HG02623 (cell line): ENCODE data around the gene ZDHHC17.
"Not testable (repeated sequence)": the region's sequence is repeated elsewhere in the genome, so short reads cannot be mapped to it uniquely, and the experiment has no call there.

Source experiments
- ATAC-seq: cut with Tn5 transposase; IDR thresholded peaks from one replicate; pipeline ENCODE4 v1.9.1; 2021; ENCODE audit warnings: moderate library complexity; ENCODE audit not compliant: unreplicated experiment

The ZDHHC17 gene

DNA sequence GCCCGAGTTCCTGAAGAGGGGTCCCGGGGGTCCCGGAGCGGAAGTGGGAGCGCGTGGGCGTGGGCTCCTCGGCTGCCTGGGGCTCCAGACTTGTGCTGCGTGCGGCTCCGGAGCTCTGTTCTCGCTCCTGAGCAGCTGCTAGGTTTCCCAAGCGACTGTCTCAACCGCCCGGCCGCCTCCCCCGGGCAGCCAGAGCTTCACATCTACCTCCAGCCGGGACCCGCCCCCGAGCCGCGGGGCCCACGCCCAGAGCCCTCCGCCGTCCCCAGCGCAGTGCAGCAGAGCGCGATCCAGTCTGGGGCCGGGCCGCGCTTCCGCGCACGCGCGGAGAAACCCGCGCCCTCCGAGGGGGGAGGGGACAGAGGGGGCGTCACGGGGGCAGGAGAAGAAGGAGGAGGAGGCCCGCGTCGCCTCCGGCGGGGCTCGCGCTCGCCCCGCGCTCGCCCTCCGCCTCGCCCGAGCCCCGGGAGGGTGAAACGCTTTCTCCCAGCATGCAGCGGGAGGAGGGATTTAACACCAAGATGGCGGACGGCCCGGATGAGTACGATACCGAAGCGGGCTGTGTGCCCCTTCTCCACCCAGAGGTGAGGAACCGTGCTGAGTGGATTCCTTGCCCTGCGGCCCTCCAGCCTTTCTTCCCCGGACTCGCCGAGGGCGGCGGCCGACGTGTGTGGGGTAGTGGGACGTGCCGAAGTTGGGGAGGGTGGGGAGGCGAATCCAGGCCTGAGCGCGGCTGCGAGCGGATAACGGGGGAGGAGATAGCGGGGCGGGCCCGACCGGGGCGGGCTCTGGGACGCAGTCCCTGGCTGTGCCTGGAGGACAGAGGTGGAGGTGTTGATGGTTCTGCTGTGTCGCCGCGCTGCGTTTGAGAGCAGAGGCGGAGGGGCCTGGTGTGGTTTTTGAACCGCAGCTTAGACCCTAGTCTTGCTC is at the start of gene ZDHHC17:
TSS of gene ZDHHC17 (plus strand) at position 370 of the 930 bp plus-strand sequence. CDS start at position 492, 122 bp downstream.
- ATAC-seq: peak; percentile 89

DNA sequence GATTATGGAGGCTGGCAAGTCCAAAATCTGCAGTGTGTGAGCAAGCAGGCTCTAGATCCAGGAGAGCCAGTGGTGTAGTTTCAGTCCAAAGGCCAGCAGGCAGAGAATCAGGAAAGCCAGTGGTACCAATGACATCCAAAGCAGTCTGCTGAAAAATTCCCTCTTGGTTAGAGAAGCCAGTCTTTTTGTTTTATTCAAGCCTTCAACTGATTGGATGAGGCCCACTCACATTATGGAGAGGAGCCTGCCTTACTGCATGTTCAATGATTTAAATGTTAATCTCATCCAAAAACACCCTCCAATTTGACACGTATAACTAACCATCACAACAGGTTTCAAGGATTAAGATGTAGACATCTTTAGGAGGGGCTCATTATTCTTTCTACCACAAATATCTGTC is 49.5 kb upstream of the ZDHHC17 start:
- no peak for ATAC-seq

DNA sequence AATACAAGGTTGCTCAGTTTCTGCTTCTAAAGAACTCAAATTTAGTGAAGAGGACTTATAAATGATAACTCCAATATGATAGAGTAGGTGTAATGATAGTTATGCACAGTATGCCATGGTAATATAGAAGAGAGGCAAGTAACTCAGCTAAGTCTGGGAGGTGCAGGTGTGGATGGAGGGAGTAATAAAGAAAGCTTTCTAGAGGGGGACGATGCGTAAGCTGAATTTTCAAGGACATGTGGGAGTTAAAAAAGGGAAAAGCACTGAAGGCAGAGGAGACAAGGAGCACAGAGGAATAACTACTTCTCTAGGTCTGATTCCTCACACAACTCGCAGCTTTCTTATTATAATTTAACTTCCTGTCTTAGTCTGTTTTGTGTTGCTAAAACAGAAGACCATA is 49.1 kb upstream of the ZDHHC17 start:
- ATAC-seq: no peak

DNA sequence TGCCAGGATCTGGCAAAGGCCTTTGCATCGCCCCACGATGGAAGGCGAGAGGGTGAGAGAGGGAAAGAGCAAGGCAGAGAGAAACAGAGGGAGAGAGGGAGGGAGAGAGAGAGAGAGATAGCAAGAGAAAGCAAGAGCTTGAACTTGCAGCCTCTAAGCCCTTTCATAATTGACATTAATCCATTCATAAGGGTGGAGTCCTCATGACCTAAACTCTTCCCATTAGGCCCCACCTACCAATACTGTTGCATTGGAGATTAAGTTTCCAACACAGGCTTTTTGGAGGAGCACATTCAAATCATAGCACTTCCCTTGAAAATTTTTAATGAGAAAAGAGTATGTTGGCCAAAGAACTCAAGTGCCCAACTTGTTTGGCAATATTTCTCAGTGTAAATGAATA is 48.6 kb upstream of the ZDHHC17 start:
- no peak for ATAC-seq

DNA sequence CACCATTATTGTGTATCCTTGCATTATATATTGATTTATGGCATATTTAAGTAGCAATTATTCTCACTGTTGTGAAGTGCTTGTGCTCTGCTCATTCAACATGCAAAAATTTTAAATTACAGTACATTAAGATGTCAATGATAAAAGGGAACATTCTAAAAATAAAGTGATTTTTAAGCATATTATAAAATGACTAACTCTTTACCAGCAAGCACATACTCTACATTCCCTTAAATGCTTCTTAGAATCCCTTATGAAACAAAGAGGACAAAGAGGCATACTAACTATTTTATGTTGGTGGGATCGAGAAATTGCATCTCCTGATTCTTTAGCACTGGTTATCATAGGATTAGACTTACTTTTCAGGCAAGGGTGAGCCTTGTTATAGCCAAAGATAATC is 46.6 kb upstream of the ZDHHC17 start:
- no peak for ATAC-seq

DNA sequence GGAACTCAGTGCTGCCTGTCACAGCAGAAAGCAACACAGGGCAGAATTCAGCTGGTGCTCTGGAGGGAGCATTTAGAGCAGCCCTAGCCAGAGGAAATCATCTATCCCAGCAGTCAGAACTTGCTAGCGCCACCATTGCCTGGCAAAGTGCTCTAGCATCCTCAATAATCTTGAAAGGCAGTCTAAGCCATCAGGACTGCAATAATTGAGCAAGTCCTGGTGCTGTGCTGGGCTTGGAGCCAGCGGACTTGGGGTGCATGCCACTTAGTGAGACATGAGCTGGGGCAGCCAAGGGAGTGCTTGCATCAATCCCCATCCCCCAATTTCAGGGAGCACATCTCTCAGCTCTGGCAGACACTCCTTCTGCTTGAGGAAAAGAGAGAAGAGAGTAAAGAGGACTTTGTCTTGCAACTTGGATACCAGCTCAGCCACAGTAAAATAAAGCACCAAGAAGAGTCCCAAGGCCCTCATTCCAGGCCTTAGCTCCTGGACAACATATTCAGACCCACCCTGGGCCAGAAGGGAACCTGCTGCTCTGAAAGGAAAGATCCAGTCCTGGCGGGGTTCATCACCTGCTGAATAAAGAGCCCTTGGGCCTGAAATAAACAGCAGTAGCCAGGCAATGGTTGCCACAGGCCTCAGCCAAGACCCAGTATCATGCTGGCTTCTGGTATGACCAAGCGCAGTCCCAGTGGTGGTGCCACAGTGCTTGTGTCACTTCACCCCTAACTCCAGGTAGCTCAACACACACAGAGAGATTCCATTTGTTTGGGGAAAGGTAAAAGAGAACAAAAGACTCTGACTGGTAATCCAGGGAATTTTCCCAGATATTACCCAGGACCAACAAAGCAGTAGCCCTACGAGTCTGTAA is 44.5 kb upstream of the ZDHHC17 start:
- ATAC-seq: no peak

DNA sequence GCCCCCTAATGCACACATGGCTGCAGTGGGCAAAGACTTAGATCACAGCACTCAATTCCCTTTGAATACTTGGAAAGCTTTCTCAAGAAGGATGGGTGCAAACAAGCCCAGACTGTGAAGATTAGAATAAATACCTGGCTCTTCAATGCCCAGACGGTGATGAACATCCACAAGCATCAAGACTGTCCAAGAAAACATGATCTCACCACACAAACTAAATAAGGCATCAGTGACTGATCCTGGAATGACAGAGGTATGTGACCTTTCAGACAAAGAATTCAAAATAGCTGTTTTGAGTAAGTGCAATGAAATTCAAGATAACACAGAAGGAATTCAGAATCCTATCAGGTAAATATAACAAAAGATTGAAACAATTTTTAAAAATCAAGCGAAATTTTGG is 43.8 kb upstream of the ZDHHC17 start:
- no peak for ATAC-seq

DNA sequence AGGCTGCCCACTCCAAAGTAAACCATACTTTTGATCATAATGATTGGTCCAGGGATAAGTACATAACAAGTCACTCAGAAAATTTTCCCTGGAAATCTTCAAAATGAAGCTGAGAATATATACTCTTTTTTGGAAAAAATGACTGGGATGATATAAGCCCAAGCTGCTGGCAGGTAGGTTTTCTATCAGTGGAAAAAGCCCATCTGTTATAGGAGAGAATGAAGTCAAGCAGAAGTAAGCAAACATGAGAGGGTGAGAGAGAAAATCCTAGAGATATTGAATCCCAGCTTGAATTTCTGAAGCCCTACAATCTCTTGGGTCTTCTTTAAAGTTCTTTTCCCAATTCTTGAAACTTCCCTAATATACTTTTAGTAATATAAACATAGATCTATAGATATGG is 37.3 kb upstream of the ZDHHC17 start:
- no peak for ATAC-seq

DNA sequence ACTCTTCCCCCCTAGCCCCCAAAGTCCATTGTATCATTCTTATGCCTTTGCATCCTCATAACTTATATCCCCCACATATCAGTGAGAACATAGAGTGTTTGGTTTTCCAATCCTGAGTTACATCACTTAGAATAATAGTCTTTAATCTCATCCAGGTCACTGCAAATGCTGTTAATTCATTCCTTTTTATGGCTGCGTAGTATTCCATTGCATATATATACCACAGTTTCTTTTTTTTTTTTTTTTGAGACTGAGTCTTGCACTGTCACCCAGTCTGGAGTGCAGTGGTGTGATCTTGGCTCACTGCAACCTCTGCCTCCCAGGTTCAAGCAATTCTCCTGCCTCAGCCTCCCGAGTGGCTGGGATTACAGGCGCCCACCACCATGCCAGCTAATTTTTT is 31.7 kb upstream of the ZDHHC17 start:
- ATAC-seq: not testable (repeated sequence)

DNA sequence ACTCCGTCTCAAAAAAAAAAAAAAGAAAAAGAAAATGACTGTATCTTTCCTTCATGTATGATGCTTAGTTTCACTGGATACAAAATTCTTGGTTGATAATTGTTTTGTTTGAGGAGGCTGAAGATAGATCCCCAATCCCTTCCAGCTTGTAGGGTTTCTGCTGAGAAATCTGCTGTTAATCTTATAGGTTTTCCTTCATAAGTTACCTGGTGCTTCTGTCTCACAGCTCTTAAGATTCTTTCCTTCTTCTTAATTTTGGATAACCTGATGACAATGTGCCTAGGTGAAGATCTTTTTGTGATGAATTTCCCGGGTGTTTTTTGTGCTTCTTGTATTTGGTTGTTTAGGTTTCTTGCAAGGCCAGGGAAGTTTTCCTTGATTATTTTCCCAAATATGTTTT is 26.2 kb upstream of the ZDHHC17 start:
- ATAC-seq: not testable (repeated sequence)

DNA sequence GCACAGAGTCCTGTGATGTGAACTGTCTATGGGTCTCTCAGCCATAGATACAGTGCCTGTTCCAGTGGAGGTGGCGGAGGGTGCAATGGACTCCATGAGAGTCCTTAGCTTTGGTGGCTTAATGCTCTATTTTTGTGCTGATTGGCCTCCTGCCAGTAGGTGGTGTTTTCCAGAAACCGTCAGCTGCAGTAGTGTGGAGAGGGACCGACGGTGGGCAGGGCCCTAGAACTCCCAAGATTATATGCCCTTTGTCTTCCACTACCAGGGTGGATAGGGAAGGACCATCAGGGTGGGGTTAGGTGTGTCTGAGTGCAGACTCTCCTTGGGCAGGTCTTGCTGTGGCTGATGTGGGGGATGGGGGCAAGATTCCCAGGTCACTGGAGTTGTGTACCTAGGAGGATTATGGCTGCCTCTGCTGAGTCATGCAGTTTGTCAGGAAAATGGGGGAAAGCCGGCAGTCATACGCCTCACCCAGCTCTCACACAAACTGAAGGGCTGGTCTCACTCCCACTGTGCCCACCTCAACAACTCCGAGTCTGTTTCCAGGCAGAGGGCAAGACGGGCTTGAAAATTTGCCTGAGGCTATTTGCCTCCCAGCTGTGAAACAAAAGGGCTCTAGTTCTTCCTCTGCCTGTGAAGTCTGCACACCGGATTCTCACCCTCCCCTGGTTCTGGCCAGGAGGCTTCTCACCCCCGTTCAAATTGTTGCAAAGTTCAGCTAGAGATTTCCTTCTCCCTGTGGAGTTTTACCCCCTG is 24.9 kb upstream of the ZDHHC17 start:
- no peak for ATAC-seq

DNA sequence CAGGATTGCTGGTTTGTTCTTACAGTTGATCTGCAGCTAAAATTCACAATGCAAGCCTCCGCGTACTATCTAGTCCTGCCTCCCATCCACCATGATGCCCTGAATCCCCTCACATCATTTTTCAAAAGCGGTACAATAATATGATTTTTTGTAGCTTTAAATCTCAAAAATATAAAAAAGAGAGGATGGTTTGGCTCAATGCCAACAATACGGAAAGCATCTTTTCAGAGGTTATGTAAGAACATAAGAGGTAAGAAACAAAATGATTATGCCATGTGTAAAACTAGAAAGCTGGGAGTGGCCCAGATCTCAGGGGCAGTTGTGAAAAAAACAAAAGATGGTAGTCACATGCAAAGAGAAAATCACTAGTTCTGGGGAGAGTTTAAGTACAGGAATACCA is 24.0 kb upstream of the ZDHHC17 start:
- ATAC-seq: no peak

DNA sequence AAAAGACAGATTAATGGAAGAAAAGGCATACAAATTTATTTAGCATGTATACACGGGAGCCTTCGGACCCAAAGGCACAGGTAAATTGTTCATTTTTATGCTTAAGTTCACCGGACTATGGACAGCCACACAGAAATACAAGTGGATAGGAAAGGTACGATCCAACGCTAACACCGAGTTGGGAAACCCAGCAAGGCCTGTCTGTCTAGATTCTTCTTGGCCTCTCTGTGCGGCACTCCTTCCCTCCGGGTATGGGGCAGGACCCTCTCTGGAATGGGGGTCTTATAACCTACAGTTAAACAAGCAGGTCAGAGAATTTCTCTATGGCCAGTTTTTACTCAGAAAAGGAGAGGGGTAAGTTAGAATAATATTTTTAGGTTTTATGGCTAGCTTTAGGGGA is 23.4 kb upstream of the ZDHHC17 start:
- ATAC-seq: no peak

DNA sequence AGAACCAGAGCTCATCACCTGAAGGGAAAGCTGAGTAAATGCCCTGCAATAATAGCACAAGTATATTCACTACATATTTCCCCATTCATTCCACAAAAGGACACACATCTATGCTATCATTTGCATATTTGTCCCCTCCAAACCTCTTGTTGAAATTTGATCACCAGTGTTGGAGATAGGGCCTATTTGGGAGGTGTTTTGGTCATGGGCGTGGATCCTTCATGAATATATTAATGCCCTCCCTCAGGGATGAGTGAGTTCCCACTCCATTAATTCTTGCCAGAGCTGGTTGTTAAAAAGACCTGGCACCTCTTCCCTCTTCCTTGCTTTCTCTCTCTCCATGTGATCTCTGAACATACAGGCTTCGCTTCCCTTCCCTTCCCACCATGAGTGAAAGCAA is 18.6 kb upstream of the ZDHHC17 start:
- no peak for ATAC-seq

DNA sequence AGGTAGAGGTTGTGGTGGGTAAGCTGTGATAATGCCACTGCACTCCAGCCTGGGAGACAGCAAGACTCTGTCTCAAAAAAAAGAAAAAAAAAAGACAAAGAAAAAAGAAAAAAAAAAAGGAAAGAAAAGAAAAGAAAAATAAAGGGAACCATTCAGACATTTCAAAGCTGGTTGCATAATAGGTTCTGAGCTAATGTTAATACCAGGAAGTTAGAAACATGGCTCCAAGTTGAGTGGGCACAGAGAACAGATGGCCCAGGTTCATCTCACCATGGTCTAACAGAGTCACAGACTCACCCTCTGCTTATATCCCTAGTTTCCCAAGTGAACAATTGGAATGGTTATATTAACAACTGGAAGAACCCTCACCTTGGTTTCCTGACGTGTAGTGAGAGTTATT is 17.4 kb upstream of the ZDHHC17 start:
- no peak for ATAC-seq

GRCh38 chr12:76747245-76747644 is 16.7 kb upstream of the ZDHHC17 start:
- ATAC-seq: no peak

- ATAC-seq: no peak
Observed at GRCh38 chr12:76755829-76756379, 8.0 kb upstream of the ZDHHC17 start.

DNA sequence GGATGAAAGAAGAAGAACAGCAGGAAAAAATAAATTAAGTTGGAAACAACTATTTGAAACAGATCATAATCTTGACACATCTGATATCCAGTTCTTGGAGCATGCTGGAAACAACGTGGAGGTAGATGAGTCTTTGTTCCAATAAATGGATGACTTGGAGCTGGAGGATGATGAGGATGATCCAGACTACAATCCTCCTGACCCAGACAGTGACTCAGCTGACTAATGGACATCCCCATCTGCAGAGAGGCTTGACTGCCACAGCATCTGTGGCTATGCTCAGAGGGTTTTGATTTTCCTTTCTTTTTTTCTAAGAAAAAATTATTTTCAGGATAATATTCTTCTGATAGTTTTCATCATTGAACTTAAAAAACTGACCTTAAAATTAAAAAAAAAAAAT is 6.2 kb upstream of the ZDHHC17 start:
- ATAC-seq: no peak

DNA sequence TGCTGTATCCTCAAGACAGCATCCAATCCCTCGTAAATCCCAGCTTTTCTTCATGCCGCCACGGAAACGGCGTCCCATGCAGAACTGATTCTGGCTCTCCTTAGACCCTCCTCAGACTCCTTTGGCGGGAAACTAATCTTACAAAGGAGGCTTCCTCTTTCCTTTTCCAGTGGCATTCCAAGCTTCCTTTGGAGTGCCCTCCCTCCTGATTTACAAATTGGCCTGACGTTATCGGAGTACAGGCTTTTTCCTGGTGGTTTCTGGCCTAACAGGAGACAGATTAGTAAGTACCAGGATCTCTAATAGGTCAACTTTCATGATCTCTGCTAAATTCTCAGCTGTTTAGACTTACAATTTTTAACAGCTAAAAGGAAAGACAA is 1.3 kb upstream of the ZDHHC17 start:
- ATAC-seq: no peak

DNA sequence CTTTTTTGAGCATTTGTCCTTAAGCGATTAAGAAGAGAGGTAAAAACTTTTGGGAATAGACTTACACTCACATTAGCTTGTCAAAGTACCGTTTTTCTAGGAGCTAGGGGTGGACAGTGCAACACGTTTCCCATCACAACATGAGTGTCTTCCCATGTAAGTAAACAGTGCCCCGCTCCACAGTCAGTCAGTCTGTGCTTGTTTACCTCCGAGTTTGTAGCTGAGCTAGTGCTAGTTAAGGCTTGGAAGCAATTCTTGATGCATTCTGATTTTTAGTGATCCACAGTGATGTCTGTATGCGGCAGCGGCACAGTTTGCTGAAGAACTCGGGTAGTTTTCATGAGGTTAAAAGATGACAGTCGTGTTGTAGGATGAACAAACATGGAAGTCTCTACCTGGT is 941 bp downstream of the ZDHHC17 start:
- no peak for ATAC-seq

- ATAC-seq: no peak
Observed at GRCh38 chr12:76765598-76765997, 1.7 kb downstream of the ZDHHC17 start.
